GM19455 (cell line): Measurements from ENCODE around the gene PRELP.
"Not testable (repeated sequence)": the region's sequence is repeated elsewhere in the genome, so short reads cannot be mapped to it uniquely, and the experiment has no call there.

Experiments used
- ATAC-seq: cut with Tn5 transposase; IDR thresholded peaks from one replicate; pipeline ENCODE4 v1.9.1; 2021; ENCODE audit not compliant: unreplicated experiment

Gene PRELP

GRCh38 chr1:203505526-203506204, 30.1 kb downstream of the PRELP start:
- ATAC-seq: no peak

- ATAC-seq: no peak
These were observed 31.4 kb downstream of the PRELP start for GRCh38 chr1:203506858-203507626.

GRCh38 chr1:203507759-203508158, 32.2 kb downstream of the PRELP start:
- ATAC-seq: no peak

DNA sequence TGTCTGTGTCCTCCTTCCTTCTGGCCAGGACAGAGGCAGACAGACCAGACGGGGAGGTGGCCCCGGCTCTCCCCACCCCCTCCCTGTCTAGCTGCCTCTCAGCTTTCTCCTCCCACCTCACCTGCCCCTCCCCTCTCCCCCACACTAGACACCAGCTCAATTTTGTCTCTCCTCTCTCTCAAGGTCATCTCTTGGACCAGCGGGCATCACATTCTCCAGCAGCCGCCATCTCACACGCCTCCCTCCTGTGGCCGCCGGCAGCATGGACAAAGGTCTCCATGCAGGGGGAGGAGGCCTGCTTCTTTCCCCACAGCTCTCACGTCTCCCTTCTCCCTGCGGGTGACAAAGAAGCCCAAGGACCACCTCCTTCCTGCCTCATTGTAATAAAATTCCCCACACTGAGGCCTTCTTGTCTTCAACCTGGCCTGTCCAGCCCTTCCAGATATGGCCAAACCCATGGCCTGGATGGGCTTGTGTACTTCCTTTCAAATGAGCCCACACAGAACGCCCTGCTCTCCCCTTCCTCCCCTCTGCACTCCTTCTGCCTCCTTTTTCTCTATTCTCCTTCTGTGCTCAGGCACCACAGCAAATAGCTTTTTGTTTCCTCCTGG, 33.0 kb downstream of the PRELP start:
- ATAC-seq: no peak

DNA sequence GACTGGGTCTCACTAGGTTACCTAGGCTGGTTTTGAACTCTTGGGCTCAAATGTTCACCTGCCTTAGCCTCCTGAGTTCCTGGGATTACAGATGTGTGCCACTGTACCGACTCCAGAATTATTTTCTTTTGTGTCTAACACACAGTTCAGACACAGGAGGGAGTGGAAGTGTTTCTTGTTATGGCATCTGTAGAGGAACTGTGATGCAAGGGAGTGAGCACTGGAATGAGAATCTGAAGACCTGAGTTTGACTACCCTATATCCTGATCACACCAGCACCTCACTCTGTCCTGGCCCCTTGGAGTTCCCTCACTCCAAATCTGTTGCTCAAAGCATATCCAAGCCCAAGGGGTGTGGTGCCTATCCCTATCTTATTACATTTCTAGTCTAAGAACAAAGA, 33.5 kb downstream of the PRELP start:
- ATAC-seq: no peak

DNA sequence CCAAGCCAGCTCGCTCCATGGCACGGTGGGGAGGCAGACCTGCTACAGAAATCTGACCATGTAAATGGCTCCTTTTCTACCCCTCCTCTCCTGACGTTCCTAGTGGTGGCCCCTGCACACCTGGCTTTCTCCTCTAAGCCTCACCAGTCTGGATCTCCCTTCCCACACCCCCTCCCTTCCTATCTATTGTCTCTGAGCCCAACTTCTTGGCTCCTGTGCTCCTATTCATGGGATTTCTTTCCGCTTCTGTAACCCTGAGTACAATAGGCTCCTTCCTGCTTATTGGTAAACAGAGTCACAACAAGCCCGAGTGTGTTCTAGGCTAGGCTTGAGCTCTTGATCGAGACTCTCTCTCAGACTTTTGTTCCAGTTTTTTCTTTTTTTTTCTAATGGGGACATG, 35.9 kb downstream of the PRELP start:
- no peak for ATAC-seq

DNA sequence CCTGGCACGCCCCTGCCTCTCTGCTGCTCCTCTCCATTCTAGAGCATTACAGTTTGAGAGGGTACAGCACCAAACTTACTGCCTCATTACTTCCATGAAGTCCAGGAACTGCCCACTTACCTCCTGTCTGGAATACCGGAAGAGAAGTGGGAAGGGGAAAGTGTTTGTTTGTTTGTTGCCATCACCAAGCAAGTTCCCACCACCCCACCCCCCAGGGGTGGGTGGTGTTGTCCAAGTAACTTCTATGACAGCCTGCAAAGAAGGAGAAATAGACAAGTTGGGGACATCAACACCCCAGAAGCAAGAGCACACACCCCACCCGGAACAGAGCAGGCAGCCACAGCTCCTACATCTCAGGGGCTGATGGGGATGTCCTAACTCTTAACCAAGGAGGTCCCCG, 36.3 kb downstream of the PRELP start:
- ATAC-seq: no peak

DNA sequence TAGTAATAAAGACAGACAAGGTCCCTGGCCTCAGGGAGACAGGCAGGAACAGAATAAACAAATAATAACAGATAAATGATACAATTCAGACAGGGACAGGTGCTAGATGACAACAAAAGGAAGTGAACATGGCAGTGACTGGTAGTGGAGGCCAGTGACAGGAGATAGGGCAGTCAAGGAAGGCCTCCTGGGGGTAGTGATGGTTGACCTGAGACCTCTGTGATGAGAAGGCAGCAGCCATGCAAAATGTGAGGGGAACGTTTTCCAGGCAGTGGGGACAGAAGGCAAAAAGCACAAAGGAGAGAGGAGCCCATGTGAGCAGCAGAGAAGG, 36.9 kb downstream of the PRELP start:
- ATAC-seq: no peak

DNA sequence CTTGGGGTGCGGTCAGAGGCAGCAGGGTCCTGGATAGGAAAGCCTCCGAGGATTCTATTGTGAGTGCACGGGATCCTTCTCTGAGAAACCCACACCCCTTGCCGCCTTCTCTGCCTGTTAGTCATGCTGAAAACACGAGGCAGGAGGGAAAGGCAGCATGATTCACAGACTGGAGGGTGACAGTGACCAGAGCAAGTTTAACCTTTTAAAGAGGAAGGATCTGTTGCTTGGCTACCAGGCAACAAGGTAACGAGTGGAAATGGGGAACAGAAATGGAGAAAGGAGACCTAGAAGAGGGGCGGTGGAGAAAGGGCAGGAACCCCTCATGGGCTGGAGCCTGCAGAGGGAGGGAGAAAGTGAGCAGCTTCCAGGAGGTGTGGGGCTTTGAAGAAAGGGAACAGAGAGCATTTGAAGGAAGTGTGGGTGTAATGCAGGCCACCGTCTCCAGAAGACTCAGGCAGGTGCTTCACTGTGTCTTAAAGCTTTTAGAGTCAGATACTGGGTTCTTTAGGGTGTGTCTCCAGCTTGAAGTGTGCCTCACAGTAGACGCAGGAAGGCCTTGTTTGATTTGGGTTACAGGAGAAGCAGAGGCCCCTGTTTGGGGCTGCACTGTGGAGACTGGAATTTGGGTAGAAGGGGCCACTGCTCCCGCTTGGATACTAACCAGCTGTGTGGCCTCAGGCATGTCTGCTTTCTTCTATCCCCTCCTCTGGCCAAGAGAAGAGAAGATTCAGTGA, 37.4 kb downstream of the PRELP start:
- no peak for ATAC-seq

DNA sequence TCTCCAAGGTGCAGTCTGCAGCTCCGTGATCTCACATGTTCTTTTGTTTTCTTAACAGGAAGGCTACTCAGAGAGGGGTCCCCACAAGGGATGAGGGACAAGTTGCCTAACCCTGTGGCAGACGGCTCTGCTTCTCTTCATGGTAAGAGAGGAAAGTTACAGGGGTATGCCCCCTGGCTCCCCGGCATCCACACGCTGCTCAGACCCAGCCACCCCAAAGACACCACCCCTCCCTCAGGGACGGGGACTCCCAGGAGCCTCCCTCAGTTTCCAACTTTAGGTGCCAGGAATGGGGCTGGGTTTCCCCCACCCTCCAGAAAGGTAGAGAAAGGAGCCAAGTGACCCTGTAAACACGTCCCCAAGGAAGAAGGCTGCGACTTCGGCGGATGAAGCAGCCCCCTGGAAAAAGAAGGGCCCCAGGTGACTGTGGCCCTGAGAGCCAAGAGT, 38.0 kb downstream of the PRELP start:
- no peak for ATAC-seq

DNA sequence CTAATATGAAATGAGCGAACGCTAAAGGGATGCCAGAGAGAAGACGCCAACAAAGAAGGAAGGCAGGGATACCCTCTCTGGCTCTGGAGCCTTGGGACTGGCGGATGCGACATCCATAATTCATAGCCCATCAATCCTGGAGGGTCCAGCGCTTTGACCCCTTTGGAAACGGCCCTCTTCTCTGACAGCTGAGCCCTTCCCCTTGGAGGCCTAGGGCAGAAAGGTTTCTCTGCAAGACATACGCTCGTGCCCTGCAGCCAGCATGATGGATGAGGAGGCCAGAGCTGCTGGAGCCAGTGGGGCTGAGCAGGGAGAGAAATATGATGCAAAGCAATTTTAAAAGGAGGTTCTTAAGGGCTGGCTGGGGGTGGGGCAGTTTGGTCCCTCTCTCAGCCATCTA, 40.6 kb downstream of the PRELP start:
- ATAC-seq: no peak

- no peak for ATAC-seq
These were observed 41.3 kb downstream of the PRELP start for GRCh38 chr1:203516906-203517305.

GRCh38 chr1:203517426-203518110, 42.0 kb downstream of the PRELP start:
- no peak for ATAC-seq

- not testable (repeated sequence) for ATAC-seq
These were observed 42.5 kb downstream of the PRELP start for GRCh38 chr1:203518139-203518538.

GRCh38 chr1:203518541-203518940, 42.9 kb downstream of the PRELP start:
- no peak for ATAC-seq

GRCh38 chr1:203519053-203519840, 43.6 kb downstream of the PRELP start:
- ATAC-seq: no peak

GRCh38 chr1:203519896-203520295, 44.3 kb downstream of the PRELP start:
- no peak for ATAC-seq

- ATAC-seq: no peak
These were observed 44.7 kb downstream of the PRELP start for GRCh38 chr1:203520315-203520714.

DNA sequence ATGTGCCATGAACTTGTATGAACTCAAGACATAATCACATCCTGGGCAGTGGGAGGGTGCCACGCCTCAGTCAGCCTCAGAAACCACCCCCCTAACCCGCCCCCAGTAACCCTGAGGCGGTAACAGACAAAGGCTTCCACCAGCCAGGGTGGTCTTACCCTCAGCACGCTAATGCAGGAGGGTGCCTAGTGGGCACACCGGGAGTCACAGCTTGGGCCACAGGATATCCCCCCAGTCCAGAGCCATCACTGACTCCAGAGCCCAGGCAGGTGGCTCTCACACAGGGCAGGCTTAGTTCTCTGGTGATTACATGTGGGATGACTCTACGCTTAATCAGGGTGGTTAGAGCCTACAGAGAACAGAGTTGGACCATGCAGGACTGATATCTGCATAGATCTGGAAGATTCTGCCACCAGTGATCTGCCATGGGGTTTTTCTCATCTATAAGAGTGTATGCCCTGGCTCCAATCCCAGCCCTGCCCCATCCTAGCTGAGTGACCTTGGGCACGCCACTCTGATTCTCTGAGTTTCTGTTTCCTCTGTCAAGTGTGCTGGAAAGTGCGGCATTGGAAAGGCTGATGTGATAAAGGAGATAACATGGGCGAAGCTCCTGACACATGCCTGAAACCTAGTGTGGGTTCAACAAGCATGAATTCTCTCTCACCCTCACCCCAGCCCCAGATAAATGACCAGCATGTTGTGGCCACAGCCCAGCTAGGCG, 45.6 kb downstream of the PRELP start:
- ATAC-seq: no peak

GRCh38 chr1:203521812-203522211, 46.2 kb downstream of the PRELP start:
- ATAC-seq: no peak
